Liver (tissue), 9 donors: ENCODE data around the gene DYNC1LI2. TPM values are rescaled to one million over a fixed set of nuclear protein-coding genes. Genes with fewer than 3 reads are reported as not detected.

Experiments
- DNase-seq: peaks from one replicate; pipeline ENCODE4 v3.0.0-alpha.2; 2017; ENCODE audit warnings: low spot score
- H3K27ac ChIP-seq, 2 donors: one replicate each; pipeline ENCODE4 v1.7.0; 2013; ENCODE audit warnings: inconsistent platforms in 2 of 2, low read length in 2 of 2, control low read depth in 1 of 2, low read depth in 1 of 2, mild to moderate bottlenecking in 1 of 2
- H3K27me3 ChIP-seq, 4 donors: one replicate each; pipeline versions ENCODE4 v1.6.1 to v1.7.0; 2013; ENCODE audit warnings: low read length in 3 of 4, inconsistent platforms in 1 of 4, mild to moderate bottlenecking in 1 of 4, moderate library complexity in 1 of 4; ENCODE audit not compliant: control insufficient read depth in 4 of 4, insufficient read depth in 4 of 4
- H3K36me3 ChIP-seq, 4 donors: one replicate each; pipeline versions ENCODE4 v1.6.1 to v1.7.0; 2013; ENCODE audit warnings: low read length in 3 of 4, mild to moderate bottlenecking in 3 of 4, low read depth in 1 of 4, moderate library complexity in 1 of 4; ENCODE audit not compliant: control insufficient read depth in 4 of 4, insufficient read depth in 3 of 4
- H3K4me1 ChIP-seq, 4 donors: one replicate each; pipeline versions ENCODE4 v1.6.1 to v1.7.0; 2013; ENCODE audit warnings: low read length in 3 of 4, mild to moderate bottlenecking in 3 of 4, moderate library complexity in 1 of 4; ENCODE audit not compliant: control insufficient read depth in 4 of 4, insufficient read depth in 4 of 4
- H3K4me3 ChIP-seq, 3 donors: one replicate each; pipeline versions ENCODE4 v1.6.1 to v1.7.0; 2013; ENCODE audit warnings: low read length in 3 of 3, control low read depth in 1 of 3, low read depth in 1 of 3, mild to moderate bottlenecking in 1 of 3
- H3K9ac ChIP-seq, 2 donors: one replicate each; pipeline ENCODE4 v1.7.0; 2013; ENCODE audit warnings: low read length in 2 of 2, mild to moderate bottlenecking in 2 of 2, moderate library complexity in 2 of 2, control low read depth in 1 of 2, low read depth in 1 of 2
- H3K9me3 ChIP-seq, 4 donors: one replicate each; pipeline versions ENCODE4 v1.6.1 to v1.7.0; 2013; ENCODE audit warnings: low read length in 3 of 4; ENCODE audit not compliant: control insufficient read depth in 4 of 4
- ATF3 ChIP-seq: IDR thresholded peaks from 2 replicates; pipeline ENCODE4 v1.6.1; 2016; ENCODE audit warnings: antibody characterized with exemption
- CTCF ChIP-seq: fragments of 150-350 bp; IDR thresholded peaks from 2 replicates; pipeline ENCODE4 v1.5.1; 2017; ENCODE audit warnings: improper control_type of control experiment, low read depth, low read length; ENCODE audit not compliant: missing input control
- EGR1 ChIP-seq, 2 donors: IDR thresholded peaks; 2 replicates each; pipeline ENCODE4 v1.6.1; 2016 to 2018; ENCODE audit warnings: antibody characterized with exemption in 2 of 2, low read depth in 2 of 2
- FOXA1 ChIP-seq: IDR thresholded peaks from 2 replicates; pipeline ENCODE4 v1.6.1; 2016; ENCODE audit warnings: antibody characterized with exemption
- GABPA ChIP-seq, 2 donors: IDR thresholded peaks in 1 of 2; conservative IDR thresholded peaks in 1 of 2; 2 replicates each; pipeline ENCODE4 v1.6.1; 2016; ENCODE audit warnings: antibody characterized with exemption in 2 of 2, mild to moderate bottlenecking in 1 of 2, moderate library complexity in 1 of 2
- HNF4A ChIP-seq, 2 donors: conservative IDR thresholded peaks; 2 replicates each; pipeline ENCODE4 v1.6.1; 2016; ENCODE audit warnings: antibody characterized with exemption in 2 of 2, mild to moderate bottlenecking in 2 of 2
- NR2F2 ChIP-seq: IDR thresholded peaks from 2 replicates; pipeline ENCODE4 v1.6.1; 2016; ENCODE audit warnings: antibody characterized with exemption
- RAD21 ChIP-seq, 2 donors: IDR thresholded peaks; 2 replicates each; pipeline ENCODE4 v1.6.1; 2016; ENCODE audit warnings: antibody characterized with exemption in 2 of 2, mild to moderate bottlenecking in 2 of 2
- REST ChIP-seq: IDR thresholded peaks from 2 replicates; pipeline ENCODE4 v1.6.1; 2016; ENCODE audit warnings: antibody characterized with exemption, mild to moderate bottlenecking
- RXRA ChIP-seq, 2 donors: IDR thresholded peaks; 2 replicates each; pipeline ENCODE4 v1.6.1; 2017 to 2018; ENCODE audit warnings: antibody characterized with exemption in 2 of 2, mild to moderate bottlenecking in 1 of 2
- TAF1 ChIP-seq: conservative IDR thresholded peaks from 2 replicates; pipeline ENCODE4 v1.6.1; 2016; ENCODE audit warnings: antibody characterized with exemption, mild to moderate bottlenecking
- YY1 ChIP-seq: IDR thresholded peaks from 2 replicates; pipeline ENCODE4 v1.6.1; 2016; ENCODE audit warnings: antibody characterized with exemption, mild to moderate bottlenecking
- ZBTB33 ChIP-seq: IDR thresholded peaks from 2 replicates; pipeline ENCODE4 v1.6.1; 2016; ENCODE audit warnings: antibody characterized with exemption
- WGBS: extraction: QIAGEN DNeasy Blood & Tissue Kit; methylation state at CpG from one replicate; pipeline ENCODE4 v1.1.7; 2013; 5-methylcytosine and 5-hydroxymethylcytosine counted together
- polyA plus RNA-seq, 2 donors: library from polyadenylated mRNA; stranded (reverse) in 1 of 2; unstranded in 1 of 2; fragments of 200-250 nt in 1 of 2; fragments of >200 nt in 1 of 2; fragmentation: Nextera tagmentation in 1 of 2; extraction: Ambion mirVana in 1 of 2; gene quantifications; one replicate each; pipeline versions ENCODE4 v1.2.1 to v1.2.3, GENCODE V29; 2013 to 2015
- total RNA-seq, 2 donors: library from RNA; depleted of rRNA; stranded (reverse); fragments of >200 nt; gene quantifications; one replicate each; pipeline ENCODE4 v1.2.3, GENCODE V29; 2014
- donor health status: healthy.
- donor health status: healthy.
- donor health status: healthy.
- donor health status: healthy.
- donor health status: healthy.

DYNC1LI2 gene
- total and polyA plus RNA-seq, 4 donors, result 14.2 to 106 (median 35.1) TPM

- no peak for DNase-seq
- no peak for TF ChIP-seq ZBTB33
- TF ChIP-seq GABPA (IDR thresholded peaks at IDR 0.05 in 1 of 2, conservative IDR thresholded peaks at IDR 0.05 in 1 of 2), result no peak
- TF ChIP-seq TAF1, result no peak
- TF ChIP-seq EGR1 (IDR thresholded peaks at IDR 0.05; ENCODE audit: low read depth in 2 of 2), result no peak
- no peak for TF ChIP-seq REST
- TF ChIP-seq ATF3, result no peak
- TF ChIP-seq YY1, result no peak
- no peak for TF ChIP-seq HNF4A (conservative IDR thresholded peaks at IDR 0.05)
- TF ChIP-seq RAD21 (IDR thresholded peaks at IDR 0.05), result no peak
- Histone ChIP-seq H3K9me3 (no peaks in the 10 kb centered on the region), H3K4me3 (no peak overlapping the region), H3K9ac (no peak overlapping the region), H3K36me3 (no peaks in the 10 kb centered on the region), H3K4me1 (peaks cover 2 to 22% (median 11%) of the 10 kb centered on the region in 4 donors), H3K27me3 (no peaks in the 10 kb centered on the region), H3K27ac (no peak overlapping the region)
- WGBS, result 83% methylated on average over 1 of the region's 1 CpG
Observed at GRCh38 chr16:66699898-66700297, 51.5 kb downstream of the DYNC1LI2 start.

- no peak overlapping the region for H3K27ac ChIP-seq
- 94% methylated on average over 7 of the region's 7 CpGs for WGBS
- no peak overlapping the region for H3K4me3 ChIP-seq
- TF ChIP-seq NR2F2 (no peak), RAD21 (IDR thresholded peaks at IDR 0.05) (no peak), CTCF (no peak), FOXA1 (no peak), ZBTB33 (no peak), RXRA (IDR thresholded peaks at IDR 0.05) (no peak)
- no peaks in the 10 kb centered on the region for H3K27me3 ChIP-seq
- peaks cover 2 to 22% (median 14%) of the 10 kb centered on the region in 4 donors for H3K4me1 ChIP-seq
- H3K9me3 ChIP-seq, result no peaks in the 10 kb centered on the region
- no peaks in the 10 kb centered on the region for H3K36me3 ChIP-seq
- no peak overlapping the region for H3K9ac ChIP-seq
- DNase-seq, result no peak
Observed at GRCh38 chr16:66698046-66698445, 53.4 kb downstream of the DYNC1LI2 start.
